Colonic mucosa (tissue), 4 donors: ENCODE data around the gene TXNDC15. TPM values are rescaled to one million over a fixed set of nuclear protein-coding genes. Genes with fewer than 3 reads are reported as not detected.
A peak's percentile ranks its signal among the peaks of the same experiment; 100 is the strongest.

ENCODE experiments used
- DNase-seq: peaks from one replicate; pipeline ENCODE4 v3.0.0-alpha.2; 2020
- H3K27ac ChIP-seq: fragments of 200-600 bp; one replicate; pipeline ENCODE4 v1.8.0; 2021
- H3K27me3 ChIP-seq: fragments of 200-600 bp; one replicate; pipeline ENCODE4 v1.8.0; 2021
- H3K36me3 ChIP-seq: fragments of 200-600 bp; one replicate; pipeline ENCODE4 v1.8.0; 2021
- H3K4me1 ChIP-seq: fragments of 200-600 bp; one replicate; pipeline ENCODE4 v1.8.0; 2021; ENCODE audit warnings: mild to moderate bottlenecking
- H3K4me3 ChIP-seq: fragments of 200-600 bp; one replicate; pipeline ENCODE4 v1.8.0; 2021
- H3K9ac ChIP-seq, 2 donors: one replicate each; pipeline ENCODE4 v1.7.0; 2013; ENCODE audit warnings: control low read depth in 2 of 2, low read depth in 2 of 2, low read length in 2 of 2
- H3K9me3 ChIP-seq: fragments of 200-600 bp; one replicate; pipeline ENCODE4 v1.8.0; 2021
- CTCF ChIP-seq: fragments of 200-600 bp; IDR thresholded peaks from one replicate; pipeline ENCODE4 v1.8.0; 2022; ENCODE audit warnings: antibody characterized with exemption, mild to moderate bottlenecking
- intact Hi-C: fragments of 100-400 bp; cut with DNase I; formaldehyde crosslinking; loops from one replicate; pipeline ENCODE4 v1.14.1; 2022
- total RNA-seq, 2 donors: library from RNA; stranded (reverse); fragmentation: NEBNext Ultra II Directional in 1 of 2; extraction: Animal tissue kit (Norgen Biotek cat#: 25700) in 1 of 2; gene quantifications; one replicate each; pipeline ENCODE4 v1.2.1, GENCODE V29; 2021
- donor health status: healthy.
- donor health status: DM: no; HTN: no; CAD: no.
- donor health status: DM: no; HTN: no; CAD: no.

Gene TXNDC15, protein sequence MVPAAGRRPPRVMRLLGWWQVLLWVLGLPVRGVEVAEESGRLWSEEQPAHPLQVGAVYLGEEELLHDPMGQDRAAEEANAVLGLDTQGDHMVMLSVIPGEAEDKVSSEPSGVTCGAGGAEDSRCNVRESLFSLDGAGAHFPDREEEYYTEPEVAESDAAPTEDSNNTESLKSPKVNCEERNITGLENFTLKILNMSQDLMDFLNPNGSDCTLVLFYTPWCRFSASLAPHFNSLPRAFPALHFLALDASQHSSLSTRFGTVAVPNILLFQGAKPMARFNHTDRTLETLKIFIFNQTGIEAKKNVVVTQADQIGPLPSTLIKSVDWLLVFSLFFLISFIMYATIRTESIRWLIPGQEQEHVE
- 10 to 100 TPM; 30.7 to 31.8 TPM for total RNA-seq

GRCh38 chr5:134873987-134874830, at the start of gene TXNDC15:
TXNDC15 (plus strand) TSS chr5:134874371; CDS start chr5:134874428, 57 bp downstream.
- peak within 1 kb of the TSS; percentile 84 to 98 for H3K9ac ChIP-seq
- H3K27me3 ChIP-seq: no peaks in the 10 kb centered on the region
- no peaks in the 10 kb centered on the region for H3K4me1 ChIP-seq
- no peaks in the 10 kb centered on the region for H3K36me3 ChIP-seq
- H3K9me3 ChIP-seq: no peaks in the 10 kb centered on the region
- intact Hi-C loops: no loop called here
- DNase-seq: peak; percentile 82
- peak within 1 kb of the TSS; percentile 90 for H3K27ac ChIP-seq
- peak within 1 kb of the TSS; percentile 97 for H3K4me3 ChIP-seq
- TF ChIP-seq CTCF: no peak

GRCh38 chr5:134824681-134825080, 49.5 kb upstream of the TXNDC15 start:
- H3K4me3 ChIP-seq: no peak overlapping the region
- no peak for TF ChIP-seq CTCF
- no peaks in the 10 kb centered on the region for H3K9me3 ChIP-seq
- no peak overlapping the region for H3K27ac ChIP-seq
- intact Hi-C loops: no loop called here
- no peaks in the 10 kb centered on the region for H3K4me1 ChIP-seq
- H3K36me3 ChIP-seq: no peaks in the 10 kb centered on the region
- no peak overlapping the region for H3K9ac ChIP-seq
- DNase-seq: no peak
- H3K27me3 ChIP-seq: no peaks in the 10 kb centered on the region

DNA sequence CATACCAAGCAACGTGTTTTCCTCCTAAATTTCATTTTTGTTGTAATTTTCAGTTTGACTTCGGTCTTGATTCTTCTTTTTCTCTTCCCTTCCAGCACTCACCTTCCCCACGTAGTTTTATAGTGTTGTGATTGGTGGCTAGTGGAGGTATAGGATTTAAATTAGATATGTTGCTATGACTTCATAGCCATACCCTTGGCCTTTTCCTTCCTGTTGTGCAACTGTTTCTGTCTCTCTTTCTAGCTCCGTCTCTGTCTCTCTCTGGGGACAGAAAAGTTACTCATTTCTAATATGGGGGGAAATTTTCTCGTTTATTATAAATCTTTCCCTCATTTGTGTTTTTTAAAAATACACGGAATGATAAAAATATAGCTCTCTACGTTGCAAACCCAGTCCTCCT, 49.0 kb upstream of the TXNDC15 start:
- Histone ChIP-seq H3K4me3 (no peak overlapping the region), H3K9ac (no peak overlapping the region), H3K36me3 (no peaks in the 10 kb centered on the region), H3K27me3 (no peaks in the 10 kb centered on the region), H3K27ac (no peak overlapping the region), H3K4me1 (no peaks in the 10 kb centered on the region), H3K9me3 (no peaks in the 10 kb centered on the region)
- no peak for DNase-seq
- TF ChIP-seq CTCF: no peak
- intact Hi-C loops: no loop called here

DNA sequence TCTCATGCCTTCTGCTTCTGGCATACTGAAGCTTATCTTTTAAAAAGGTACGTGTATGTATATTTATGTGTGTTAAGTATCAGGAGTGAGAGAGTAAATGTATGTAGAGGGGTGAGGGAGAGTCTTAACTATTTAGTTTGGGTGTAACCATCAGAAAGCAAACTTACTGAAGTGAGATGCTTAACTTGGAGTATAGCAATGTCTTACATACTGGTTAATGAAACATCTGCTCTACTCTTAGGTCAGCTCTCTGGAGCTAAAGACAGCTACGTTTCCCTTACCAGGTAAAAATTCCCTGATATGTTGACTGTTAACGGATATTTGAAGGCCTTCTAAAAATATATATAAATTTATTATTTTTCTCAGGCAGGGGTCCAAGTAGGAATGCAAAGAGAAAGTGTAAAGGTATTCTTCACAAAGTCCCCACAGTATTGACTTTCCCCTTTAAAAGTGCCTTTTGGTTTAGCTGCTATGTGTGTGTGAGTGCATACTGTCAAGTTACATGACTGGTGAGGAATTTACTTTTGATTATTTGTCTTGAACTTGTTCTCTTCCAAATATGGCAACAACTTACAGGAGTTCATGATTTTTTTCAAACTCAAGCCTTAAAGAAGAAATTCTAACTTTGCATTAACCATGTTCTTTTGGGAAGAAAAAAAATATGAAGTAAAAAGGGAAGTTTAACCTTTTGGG, 40.7 kb upstream of the TXNDC15 start:
- no peak for DNase-seq
- no peaks in the 10 kb centered on the region for H3K9me3 ChIP-seq
- H3K36me3 ChIP-seq: no peaks in the 10 kb centered on the region
- no peak overlapping the region for H3K4me3 ChIP-seq
- intact Hi-C loops: no loop called here
- no peak overlapping the region for H3K27ac ChIP-seq
- H3K27me3 ChIP-seq: no peaks in the 10 kb centered on the region
- no peaks in the 10 kb centered on the region for H3K4me1 ChIP-seq
- no peak for TF ChIP-seq CTCF
- no peak overlapping the region for H3K9ac ChIP-seq

GRCh38 chr5:134835623-134836022, 38.5 kb upstream of the TXNDC15 start:
- Histone ChIP-seq H3K4me3 (no peak overlapping the region), H3K27ac (no peak overlapping the region), H3K27me3 (no peaks in the 10 kb centered on the region), H3K36me3 (no peaks in the 10 kb centered on the region), H3K9me3 (no peaks in the 10 kb centered on the region), H3K9ac (no peak overlapping the region), H3K4me1 (no peaks in the 10 kb centered on the region)
- intact Hi-C loops: no loop called here
- no peak for TF ChIP-seq CTCF
- DNase-seq: no peak
